GM21786 (cell line): Measurements from ENCODE around the gene POLN.
"Not testable (repeated sequence)": the region's sequence is repeated elsewhere in the genome, so short reads cannot be mapped to it uniquely, and the experiment has no call there.

ENCODE experiments used
- ATAC-seq: cut with Tn5 transposase; IDR thresholded peaks from one replicate; pipeline ENCODE4 v1.9.1; 2021; ENCODE audit not compliant: unreplicated experiment

The POLN gene

DNA sequence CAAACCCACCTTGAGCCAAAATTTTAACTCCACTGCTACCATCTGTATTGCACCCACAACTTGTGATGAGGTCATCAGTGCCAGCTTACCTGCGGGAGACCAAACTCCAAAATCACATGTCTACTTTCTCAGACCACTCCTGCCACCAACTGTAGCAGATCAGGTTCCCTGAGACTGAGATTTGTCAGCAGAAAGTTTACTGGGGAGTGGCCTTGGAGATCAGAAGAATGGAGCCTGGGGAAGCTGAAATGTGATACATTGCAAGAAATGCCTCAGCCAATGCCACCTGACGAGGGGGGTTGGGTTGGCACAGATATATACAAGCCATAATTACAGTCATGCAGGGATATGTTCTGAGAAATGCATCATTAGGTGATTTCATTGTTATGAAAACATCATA, 19.1 kb downstream of the POLN start:
- ATAC-seq, result no peak

DNA sequence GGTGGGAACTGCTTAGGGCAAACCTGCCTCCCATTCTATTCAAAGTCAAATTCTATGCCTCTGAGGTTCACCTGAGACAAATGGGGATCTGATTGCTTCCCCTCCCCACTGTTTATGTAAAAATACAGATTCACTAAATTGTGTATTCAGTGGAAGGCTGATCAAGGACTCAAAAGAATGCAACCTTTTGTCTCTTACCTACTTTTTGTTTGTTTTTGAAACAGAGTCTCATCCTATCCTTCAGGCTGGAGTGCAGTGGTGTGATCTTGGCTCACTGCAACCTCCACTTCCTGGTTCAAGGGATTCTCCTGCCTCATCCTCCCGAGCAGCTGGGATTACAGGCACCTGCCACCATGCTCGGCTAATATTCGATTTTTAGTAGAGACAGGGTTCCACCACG, 20.5 kb downstream of the POLN start:
- ATAC-seq, result not testable (repeated sequence)

DNA sequence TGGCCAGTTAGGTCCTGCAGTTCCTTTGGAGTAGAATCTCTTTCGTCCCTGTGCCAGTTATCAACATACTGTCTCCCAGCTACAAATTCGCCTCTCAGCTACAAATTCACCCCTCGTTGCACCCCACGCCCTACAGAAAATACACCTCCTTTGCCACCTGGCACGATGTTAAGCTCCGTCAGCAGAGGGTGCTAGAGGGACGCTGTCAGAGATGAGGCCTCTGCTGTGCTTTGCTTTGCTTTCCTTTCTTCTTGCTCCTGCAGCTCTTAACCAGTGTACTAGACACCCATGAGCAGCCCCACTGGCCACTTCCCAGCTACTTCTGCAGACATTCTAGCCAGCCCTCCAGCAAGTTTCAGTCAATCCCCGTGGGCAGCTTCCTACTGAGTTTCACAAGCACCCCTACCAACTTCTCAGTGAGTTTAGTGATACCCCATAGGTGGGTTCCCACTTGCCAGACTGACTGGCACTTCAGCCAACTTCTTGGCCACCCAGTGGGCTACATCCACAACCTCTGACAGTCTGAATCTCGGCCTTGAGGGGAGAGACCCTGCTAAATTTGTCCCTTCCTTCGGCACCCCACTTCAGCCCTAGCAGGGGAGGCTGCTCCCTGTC, 21.8 kb downstream of the POLN start:
- no peak for ATAC-seq

DNA sequence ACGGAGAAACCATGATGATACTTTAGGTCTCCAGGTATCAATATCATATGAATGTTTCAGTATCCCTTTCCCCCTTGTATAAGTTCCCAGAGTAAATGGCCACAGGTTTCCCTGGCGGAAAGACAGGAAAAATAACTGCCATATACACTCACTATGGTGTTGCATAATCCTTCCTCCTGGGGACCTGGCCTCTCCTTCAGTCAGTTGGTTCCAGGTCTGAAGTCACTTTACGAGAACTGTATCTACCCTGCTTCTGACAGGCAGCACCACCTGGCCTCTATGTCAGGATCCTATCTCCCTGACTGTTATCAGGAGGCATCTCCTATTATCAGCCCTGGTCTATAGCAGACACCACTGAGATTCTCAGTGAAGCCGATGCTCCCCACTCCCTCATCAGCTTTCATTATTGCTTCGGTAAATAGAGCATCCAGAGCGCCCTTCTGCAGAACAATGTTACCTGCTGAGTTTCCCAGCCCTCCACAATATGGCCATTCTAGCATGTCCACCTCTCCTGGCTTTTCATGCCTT, 22.6 kb downstream of the POLN start:
- no peak for ATAC-seq

DNA sequence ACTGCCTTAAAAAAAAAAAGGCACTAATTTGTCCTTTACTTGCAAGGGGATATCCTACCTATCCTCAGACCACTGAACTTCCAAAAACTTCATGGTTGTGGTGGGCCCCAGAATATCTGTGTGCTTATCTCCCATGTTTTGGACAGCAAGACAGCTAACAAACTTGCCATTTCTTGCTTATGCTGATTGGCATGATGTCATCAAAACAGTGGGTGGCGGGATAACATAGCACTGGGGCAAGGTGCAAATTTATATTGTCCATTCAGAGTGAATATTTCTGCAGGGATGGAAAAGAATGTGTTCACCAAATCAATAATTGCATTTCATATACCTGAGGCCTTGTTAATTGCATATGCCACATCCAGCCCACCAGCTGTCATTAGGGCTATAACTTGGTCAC, 23.5 kb downstream of the POLN start:
- no peak for ATAC-seq

DNA sequence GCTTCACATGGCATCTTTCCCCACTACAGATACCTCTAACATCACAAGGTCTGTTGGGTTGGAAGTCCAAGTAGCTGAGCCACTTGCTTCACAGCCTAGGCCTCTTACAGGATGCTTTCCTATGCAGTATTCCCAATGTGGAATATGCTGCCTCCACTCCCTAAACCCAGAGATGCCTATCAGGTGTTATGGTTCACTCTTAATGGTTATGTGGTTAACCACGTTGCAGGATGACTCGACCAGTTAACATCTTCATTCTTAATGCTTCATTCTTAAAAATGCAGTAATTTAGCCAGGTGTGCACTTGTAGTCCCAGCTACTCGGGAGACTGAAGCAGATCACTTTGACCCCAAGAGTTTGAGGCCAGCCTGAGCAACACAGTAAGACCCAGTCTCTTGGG, 24.2 kb downstream of the POLN start:
- ATAC-seq, result no peak

DNA sequence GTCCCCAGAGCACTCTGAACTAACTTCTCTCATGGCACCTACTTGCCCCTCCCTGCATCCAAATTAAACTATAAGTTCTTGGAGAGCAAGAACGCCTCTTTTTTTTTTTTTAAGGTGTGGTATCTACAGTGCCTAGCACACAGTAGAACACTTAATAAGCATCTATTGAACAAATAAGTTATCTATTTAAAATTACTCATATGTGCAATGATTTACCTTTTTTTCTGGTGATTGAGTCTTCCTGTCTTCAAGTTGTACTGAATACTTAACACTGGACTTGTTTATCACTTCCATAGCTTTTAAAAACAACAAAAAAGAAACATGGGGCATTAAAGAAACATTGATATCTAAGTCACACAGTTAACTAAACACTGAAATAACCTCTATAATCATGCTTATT, 29.1 kb downstream of the POLN start:
- ATAC-seq, result no peak

DNA sequence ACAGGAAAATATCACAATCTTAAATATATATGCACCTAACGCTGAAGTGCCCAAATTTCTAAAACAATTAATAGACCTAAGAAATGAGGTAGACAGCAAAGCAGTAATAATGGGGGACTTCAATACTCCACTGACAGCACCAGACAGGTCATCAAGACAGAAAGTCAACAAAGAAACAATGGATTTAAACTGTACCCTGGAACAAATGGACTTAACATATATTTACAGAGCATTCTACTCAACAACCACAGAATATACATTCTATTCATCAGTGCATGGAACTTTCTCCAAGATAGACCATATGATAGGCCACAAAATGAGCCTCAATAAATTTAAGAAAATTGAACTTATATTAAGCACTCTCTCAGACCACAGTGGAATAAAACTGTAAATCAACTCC, 39.1 kb downstream of the POLN start:
- not testable (repeated sequence) for ATAC-seq

DNA sequence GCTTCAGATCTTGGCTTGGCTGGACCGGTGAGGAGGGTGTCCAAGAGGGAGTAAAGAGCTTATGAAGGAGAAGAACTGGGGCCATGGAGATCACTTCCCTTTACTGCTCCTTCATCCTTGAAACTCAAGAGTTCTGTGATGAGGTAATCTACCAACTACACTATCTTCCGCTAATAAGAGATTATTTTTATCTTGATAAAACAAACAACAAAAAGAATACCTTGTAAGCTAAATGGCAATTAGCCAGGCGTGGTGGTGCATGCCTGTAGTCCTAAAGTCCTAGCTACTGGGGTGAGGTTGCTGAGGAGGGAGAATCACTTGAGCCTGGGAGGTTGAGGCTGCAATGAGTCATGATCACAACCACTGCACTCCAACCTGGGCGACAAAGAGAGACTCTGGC, 47.4 kb downstream of the POLN start:
- no peak for ATAC-seq

DNA sequence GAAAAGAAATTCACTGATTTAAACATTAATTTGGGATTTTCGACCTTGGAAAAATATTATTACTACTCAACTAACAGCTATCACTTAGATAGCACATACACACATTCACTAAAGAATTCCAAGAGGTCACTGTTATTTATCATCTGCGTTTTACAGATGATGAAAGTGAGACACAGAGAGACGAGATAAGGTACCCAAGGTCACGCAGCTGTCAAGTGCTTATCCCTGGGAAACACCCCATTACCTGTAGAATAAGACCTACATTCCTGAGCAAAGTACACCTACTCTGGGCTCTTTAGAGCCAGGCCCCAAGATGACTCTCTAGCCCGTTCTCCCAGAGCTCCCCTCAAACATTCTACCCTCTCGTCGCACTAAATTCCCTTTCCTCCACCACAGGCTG, 48.6 kb downstream of the POLN start:
- ATAC-seq, result no peak

DNA sequence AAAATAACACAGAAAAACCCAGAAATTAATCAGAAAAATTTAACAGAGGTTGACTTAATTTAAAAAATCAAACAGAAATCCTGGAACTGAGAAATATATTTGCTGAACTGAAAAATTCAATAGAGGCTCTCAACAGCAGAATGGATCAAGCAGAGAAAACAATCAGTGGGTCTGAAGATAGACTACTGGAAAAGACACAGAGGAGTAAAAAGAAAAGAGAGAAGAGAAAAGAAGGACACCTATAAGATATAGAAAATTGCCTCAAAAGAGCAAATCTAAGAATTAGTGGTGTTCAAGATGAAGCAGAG, 55.1 kb downstream of the POLN start:
- ATAC-seq, result no peak

DNA sequence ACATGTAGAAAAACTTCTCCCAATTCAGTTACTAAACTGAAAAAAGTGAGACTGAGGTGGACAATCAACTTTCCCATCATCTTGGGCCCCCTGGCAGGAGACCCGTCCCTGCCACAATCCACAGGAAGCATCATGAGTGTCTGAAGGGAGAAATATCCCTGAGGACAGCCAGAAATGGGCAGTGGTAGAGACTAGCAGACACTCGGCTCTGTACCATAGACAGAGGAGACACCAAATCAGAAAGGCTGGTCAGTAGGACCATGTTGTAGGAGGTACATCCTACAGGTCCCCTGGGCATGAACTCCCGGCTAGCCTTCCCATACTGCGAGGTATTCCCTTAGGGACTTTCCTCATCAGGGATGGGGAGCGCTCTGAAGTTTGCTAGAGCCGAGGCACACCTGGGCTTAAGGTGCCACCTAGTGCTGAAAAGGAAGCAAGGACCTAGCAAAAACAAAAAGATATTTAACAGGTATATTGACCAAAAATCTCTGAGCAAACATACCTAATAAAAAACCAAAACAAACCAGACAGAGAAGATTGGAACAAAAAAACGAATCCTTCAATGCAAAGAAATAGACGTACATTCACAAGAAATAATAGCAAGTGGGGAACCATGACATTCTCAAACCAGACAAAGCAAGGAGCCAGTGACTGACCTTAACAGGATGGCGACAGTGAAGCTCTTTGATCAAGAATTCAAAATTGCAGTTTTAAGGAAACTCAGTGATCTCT, 55.6 kb downstream of the POLN start:
- no peak for ATAC-seq

DNA sequence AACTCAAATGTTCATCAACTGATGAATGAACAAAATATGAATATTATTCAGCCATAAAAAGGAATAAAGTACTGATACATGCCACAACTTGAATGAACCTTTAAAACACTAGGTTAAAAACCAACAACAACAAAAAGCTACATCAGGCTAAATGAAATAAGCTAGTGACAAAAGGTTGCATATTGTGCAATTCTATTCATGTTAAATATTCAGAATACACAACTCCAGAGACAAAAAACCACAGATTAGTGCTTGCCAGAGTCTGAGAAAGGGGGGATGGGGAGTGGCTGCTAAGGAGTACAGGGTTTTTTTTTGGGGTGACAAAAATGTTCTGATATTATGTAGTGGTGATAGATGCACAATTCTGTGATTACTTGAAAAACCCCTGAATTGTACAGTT, 58.5 kb downstream of the POLN start:
- no peak for ATAC-seq

DNA sequence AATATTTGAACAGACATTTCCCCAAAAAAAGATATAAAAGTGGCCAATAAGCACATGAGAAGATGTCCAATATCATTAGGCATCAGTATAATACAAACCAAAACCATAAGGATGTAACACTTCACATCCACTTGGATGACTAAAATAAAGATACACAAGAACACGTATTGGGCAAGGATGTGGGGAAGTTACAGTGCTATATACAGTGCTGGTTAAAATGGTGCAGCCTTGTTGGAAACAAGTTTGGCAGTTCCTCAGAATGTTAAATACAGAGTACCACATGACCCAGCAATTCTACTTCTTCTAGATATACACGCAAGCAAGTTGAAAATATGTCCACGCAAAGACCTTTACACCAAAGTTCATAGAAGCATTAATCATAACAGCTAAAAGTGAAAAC, 58.9 kb downstream of the POLN start:
- ATAC-seq, result no peak

DNA sequence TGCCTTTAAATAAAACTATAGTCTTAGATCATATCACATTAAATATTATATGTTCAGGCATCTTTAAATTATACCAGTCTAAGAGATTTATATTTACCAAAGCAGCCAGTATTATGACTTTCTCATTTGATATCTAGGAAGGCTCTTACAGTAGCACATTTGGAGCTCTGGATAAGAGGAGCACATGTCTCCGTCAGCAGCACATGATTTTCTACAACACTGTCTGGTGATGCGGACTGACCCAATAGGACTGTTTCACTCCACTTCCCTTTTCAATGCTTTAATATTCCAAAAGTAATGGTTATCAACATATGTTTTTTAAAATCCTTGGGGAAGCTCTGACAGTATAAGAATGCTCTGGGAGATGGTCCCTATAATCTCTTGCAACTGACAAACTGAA, 61.5 kb downstream of the POLN start:
- ATAC-seq, result no peak

DNA sequence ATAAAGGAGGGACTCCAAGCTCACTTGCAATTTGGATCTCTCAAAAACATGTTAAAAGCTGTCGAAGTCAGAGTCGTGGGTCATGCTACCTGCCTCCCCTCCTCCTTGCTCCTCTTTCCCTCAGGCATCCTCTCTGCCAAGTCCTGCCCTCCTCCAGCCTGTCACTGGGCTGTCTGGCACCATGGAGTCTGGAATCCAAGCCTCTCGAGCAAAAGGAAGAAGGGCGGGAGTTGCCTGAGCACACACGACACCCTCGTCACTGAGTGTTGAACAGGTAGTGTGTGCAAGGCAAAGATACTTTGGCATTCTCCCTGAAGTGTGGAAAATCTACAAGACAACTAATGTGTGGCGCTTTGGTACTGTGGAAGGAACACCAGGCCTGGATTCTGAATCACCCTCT, 62.2 kb downstream of the POLN start:
- no peak for ATAC-seq

DNA sequence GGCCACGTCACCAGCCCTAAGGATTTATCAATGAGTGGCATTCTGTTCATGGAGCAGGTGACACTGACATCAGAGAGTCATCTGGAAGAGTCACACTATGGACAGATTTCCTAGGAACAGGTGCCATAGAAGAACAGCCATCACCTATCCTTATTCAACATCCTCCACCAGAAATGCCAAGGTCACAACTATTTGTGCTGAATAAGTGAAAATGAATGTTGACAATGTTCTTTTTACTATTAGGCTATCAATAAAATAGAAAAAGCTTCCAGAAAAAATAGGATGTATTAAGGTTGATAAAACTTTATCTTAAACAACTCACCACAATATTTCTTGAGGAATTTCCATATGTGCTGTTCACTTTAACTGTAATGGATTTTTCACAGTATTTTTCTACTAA, 62.9 kb downstream of the POLN start:
- no peak for ATAC-seq

DNA sequence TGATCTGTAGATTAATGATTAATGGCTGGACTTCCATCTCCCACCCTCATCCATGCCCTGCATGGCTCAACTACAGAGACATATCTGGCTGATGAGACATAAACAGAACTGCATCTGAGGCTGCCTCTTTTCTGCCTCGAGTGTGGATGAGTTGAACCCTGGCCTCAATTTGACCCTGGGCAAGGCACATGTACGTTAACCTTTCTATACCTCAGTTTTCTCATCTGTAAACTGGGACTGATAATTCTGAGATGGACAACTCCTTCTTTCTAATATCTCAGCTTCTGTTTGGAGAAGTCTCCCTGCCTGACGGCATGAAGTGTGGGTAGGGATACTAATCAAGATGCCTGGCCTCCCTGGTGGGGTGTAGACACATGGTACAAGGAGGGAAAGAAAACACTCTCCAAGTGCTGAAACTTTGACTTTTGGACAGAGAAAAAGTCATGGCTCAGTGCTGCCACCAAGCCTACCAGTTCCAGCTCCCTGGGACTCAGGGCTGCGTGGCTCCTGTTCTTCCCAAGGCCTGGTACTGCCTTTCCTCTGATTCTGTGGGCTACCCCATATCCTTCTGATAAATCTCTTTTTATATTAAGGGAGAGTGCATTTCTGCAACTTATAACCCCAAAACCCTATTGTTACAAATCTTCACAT, 64.4 kb downstream of the POLN start:
- ATAC-seq, result no peak

DNA sequence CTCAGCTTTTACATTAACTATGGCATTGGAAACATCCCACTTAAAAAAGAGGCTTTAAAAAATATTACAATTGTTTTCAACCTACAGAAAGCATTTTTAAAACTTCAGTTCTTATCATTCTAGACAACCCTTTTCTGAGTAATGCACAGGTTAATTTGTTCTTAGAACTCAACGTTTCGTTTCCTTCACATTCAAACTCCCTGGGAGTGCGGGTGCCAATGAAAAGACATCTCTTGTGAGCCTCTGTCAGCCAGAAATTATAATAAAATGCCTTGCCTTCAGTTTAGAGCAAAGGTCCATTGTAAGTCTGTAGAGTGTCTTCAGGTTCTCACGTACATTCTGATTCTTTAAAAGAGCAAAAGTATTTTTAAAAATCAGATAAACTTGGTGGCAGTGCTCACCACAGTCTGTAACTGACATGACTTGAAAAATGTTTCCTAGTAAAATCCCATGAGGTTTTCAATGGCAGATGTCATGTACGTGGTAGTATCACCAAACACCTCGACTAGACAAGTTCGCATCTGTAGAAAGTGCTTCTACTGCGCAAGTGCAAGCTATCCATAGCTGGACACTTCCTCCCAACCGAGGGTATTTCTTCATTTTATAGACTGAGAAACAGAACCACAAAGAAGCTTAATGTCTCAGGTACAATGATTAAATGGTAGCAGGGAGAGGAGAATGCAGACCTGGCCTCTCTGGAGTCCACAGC, 65.8 kb downstream of the POLN start:
- no peak for ATAC-seq

DNA sequence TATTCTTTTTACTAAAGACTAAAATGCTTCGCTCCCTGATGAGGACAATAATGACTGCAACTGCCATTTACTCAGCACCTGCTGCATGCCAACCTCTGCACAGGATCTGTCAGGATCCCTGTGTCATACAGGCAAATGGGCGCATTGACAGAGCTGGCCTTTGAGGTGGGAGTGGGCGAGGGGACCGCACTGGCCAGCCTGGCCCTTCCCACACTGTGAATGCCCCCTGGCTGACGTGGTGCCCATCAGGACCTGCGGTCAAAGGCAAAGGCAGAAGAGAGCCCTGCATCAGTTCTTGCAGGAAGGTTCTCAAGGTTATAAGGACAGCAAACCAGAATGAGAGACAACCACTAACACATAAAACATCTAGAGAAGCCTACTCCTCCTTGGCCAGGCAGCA, 67.9 kb downstream of the POLN start:
- no peak for ATAC-seq

DNA sequence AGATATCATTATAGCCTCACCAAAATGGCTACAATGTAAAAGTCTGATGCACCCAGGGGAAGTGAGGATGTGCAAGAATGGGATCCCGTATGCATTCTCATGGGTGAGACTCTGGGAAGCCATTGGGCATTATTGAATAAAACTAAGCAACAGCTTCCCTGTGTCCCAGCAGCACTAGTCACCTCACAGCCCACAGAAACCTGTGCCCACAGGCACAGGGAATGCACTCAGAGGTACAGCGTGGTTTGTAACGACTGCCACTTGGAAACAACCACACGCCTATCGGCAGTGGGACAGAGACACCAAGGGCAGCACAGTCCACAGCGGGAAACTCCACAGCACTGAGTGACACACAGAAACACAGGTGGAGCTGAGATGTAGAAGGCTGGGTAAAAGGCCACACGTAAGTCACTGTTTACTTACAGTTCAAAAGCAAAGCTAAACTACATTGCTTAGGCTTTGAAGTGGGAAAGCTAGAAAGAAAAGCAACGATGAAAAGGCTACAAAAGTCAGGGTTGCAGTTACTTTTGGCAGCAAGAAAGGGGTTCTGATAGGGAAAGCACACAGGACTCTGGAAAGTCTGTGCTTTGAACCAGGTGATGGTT, 69.2 kb downstream of the POLN start:
- ATAC-seq, result no peak
